ENCODE results near the gene C10orf53.

C10orf53 gene

GRCh38 chr10:49739426-49739825 is 60.0 kb downstream of the C10orf53 start:
- DNase-seq: no peak

DNA sequence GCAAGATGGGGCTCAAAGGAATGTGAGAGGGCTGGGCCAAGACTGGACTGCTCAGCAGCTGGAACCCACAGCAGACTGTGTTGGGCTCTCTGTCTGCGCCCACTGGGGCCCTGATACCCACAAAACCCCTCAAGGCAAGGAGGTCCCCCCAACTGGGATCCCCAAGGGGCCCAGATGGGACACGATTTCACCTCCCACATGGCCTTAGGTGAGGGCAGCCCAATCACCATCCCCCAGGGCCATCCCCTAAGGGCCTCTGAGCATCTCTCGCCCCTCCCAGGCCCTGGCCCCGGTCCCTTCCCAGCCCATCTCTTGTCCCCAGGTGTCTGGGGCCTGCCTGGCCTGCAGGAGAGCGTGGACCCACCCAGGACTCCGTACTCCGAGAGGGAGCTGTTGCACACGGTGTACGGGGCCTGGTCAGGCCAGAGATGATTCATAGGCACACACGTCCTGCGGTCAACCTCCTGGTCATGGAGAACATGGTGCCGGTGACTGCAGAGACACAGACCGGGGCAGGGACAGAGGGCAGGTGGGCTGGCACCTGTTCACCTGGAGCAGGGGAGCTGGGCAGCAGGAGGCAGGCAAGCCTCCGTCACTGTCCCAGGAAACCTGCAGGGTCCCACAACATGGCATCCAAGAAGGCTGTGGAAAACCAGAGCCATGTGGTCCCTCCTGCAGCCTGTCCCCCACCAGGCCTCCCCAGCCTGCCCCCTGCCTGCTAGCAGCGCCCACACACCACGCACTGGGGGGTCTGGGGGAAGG is 61.1 kb downstream of the C10orf53 start:
- DNase-seq: no peak

DNA sequence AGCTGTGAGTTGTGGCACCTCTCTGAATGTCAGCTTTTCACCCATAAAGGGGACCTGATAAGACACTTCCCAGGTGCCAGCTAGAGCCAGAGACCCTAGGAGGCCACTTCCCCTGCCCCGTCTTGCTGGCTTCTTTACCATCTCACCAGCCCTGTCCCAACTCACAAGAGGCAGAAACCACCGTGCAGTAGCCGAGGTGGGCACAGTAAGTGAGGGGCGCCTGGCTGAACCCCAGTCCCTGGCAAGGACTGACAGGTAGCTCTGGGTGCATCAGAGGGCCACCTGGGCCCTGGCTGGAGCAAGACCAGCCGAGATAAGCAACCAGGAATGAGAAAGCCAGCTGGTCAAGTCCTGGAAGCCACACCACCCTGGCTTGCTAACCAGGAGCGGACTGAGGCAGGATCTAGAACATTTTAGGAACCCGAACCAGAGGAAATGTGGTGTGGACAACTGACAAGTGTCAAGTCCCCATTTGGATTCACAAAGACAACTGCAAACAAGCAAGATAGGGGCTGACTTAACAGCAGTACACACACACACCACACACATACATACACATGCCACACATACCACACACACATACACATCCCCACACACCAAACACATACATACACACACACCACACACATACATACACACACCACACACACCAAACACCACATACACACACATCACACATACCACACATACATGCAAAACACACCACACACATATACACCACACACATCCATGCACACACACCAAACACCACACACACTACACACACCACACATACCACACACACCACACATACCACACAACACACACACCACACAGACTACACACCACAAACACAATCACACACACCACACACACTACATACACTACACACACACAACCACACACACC is 61.9 kb downstream of the C10orf53 start:
- no peak for DNase-seq

DNA sequence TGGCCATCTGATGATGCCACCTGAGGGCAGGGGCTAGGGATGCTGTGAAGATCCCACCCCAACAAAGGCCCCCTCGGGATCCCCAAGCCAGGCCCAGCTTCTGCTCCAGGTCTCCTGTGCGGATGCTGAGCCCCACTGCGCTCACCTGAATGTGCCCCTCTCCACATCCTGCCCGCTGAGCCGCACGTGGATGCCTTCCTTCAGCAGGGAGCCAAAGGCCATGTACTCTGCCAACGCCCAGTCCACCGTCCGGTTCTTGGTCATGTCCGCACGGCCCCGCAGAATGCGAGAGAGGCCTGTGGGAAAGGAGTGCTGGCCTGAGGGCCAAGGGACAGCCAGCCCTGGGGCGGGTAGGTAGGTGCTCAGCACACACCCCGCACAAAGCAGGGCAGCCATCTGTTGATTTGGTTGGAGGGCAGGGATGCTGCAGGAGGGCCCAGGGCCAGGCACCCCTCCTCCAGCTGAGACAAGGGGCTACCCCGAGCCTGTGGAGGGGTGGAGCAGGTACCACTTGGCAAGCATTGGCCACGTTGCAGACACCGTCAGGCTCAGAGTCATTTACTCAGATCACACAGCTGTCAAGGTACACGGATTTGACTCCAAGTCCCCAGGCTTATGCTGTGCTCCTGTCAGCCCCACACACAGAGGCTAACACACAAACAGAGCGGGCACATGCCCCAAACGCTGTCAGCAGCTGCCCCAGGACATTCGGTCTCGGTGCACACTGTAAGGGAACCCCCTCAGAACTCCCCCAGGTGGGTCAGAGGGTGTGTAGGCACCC is 63.4 kb downstream of the C10orf53 start:
- DNase-seq: no peak

GRCh38 chr10:49743464-49744075 is 64.1 kb downstream of the C10orf53 start:
- DNase-seq: no peak

- no peak for DNase-seq
These were observed 64.7 kb downstream of the C10orf53 start for GRCh38 chr10:49744091-49744685.

DNA sequence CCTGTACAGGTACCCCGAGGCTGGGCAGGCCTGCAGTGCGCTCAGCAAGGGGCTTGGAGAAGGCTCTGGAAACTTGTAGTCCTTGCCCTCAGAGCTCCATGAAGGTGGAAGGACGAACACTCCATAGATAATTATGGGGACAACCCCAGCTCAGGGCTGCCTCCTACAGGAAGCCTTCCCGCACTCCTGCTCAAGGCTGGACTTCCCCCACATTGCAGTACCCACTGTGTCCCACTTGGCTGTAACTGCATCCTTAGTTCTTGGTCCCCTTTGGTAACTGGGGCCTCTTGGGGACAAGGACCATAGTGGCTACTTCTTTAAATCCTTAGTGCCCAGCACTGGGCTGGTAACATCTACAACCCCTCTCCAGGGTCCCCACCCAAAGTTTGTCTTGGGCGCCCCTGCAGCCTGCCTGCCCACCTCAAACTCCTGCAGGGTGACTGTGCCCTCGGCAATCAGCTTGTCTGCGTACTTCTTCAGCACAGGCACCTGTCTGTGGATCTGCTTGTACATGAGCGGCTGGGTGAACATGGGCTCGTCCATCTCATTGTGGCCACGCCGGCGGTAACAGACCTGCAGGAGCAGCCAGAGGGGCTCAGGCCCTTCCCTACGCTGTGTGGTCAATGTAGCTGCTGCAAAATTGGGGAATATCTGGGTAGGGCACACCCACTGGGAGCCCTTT is 65.6 kb downstream of the C10orf53 start:
- no peak for DNase-seq

DNA sequence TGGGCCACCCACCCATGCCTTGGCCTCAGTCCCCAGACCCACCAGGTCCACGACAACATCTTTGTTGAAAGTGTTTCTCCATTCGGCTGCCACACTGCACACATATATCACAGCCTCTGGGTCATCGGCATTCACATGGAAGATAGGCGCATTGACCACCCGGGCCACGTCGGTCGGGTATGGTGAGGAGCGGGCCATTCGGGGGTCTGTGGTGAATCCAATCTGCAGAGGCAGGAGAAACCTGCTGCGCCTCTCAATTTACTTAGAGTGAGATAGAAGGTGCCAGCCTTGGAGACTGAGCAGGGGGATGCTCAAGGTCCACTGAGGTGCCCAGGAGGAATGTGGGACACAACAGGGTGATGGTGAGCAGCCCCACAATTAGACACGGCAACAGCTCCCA is 66.3 kb downstream of the C10orf53 start:
- no peak for DNase-seq

DNA sequence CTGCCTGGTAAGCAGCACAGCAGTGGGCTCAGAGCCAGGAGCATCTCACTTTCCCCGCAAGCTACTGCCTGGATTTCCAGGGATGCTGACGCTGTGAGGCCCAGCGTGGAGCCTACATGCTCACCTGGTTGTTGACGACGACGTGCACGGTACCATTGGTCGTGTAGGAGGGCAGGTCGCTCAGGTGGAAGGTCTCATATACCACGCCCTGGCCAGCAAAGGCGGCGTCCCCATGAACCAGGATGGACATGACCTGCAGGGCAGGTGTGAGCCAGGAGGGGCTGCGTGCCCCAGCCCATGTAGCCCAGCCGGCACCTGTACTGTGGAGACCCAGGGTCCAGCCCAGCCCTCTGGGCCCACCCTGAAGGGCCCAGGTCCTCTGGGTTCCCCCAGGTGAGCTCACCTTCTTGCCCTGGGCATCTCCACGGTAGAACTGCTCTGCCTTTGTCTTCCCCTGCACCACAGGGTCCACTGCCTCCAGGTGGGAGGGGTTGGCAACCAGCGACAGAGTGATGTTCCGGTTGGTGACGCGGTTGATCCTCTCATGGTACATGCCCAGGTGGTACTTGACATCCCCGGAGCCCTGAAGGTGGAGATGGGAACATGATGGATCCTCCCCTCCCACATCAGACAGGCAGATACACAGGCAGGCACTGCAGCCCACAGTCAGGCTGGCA is 67.3 kb downstream of the C10orf53 start:
- no peak for DNase-seq

All from CD4-positive, alpha-beta T cell treated with Interferon alpha-2 for 1 hour (primary cell).